Neutrophil (primary cell): ENCODE measurements around the gene RPL28.

Source experiments
- H3K27ac ChIP-seq: fragments of 200-600 bp; sonication (generic); 2 replicates; pipeline ENCODE4 v1.5.1; 2016; ENCODE audit warnings: mild to moderate bottlenecking, moderate library complexity
- H3K27me3 ChIP-seq: fragments of 200-600 bp; sonication (generic); 2 replicates; pipeline ENCODE4 v1.6.0; 2016; ENCODE audit warnings: mild to moderate bottlenecking
- H3K36me3 ChIP-seq: fragments of 200-600 bp; sonication (generic); 2 replicates; pipeline ENCODE4 v1.5.1; 2017
- H3K4me1 ChIP-seq, 2 experiments: fragments of 200-600 bp in 1 of 2; sonication (generic) in 1 of 2; 1 replicate in 1 of 2; 2 replicates in 1 of 2; pipeline versions ENCODE4 v1.5.1 to v1.6.1; 2013 to 2016; ENCODE audit warnings: low read depth in 1 of 2, low read length in 1 of 2, mild to moderate bottlenecking in 1 of 2, moderate library complexity in 1 of 2; ENCODE audit not compliant: control insufficient read depth in 1 of 2, insufficient read depth in 1 of 2
- H3K4me3 ChIP-seq, 2 experiments: fragments of 200-600 bp in 1 of 2; sonication (generic) in 1 of 2; 1 replicate in 1 of 2; 2 replicates in 1 of 2; pipeline ENCODE4 v1.5.1; 2013 to 2016; ENCODE audit warnings: low read depth in 1 of 2, low read length in 1 of 2, mild to moderate bottlenecking in 1 of 2, moderate library complexity in 1 of 2
- H3K9me3 ChIP-seq: fragments of 200-600 bp; sonication (generic); 2 replicates; pipeline ENCODE4 v1.5.1; 2016
- TF ChIP-seq, protein P1 (sequence below): fragments of 200-600 bp; sonication (generic); IDR thresholded peaks from 2 replicates; pipeline ENCODE4 v1.5.1; 2016; ENCODE audit warnings: antibody characterized with exemption

RPL28 gene

GRCh38 chr19:55365245-55365644, 20.5 kb upstream of the RPL28 start:
- H3K27ac ChIP-seq, result no peak overlapping the region
- TF ChIP-seq, protein P1, sequence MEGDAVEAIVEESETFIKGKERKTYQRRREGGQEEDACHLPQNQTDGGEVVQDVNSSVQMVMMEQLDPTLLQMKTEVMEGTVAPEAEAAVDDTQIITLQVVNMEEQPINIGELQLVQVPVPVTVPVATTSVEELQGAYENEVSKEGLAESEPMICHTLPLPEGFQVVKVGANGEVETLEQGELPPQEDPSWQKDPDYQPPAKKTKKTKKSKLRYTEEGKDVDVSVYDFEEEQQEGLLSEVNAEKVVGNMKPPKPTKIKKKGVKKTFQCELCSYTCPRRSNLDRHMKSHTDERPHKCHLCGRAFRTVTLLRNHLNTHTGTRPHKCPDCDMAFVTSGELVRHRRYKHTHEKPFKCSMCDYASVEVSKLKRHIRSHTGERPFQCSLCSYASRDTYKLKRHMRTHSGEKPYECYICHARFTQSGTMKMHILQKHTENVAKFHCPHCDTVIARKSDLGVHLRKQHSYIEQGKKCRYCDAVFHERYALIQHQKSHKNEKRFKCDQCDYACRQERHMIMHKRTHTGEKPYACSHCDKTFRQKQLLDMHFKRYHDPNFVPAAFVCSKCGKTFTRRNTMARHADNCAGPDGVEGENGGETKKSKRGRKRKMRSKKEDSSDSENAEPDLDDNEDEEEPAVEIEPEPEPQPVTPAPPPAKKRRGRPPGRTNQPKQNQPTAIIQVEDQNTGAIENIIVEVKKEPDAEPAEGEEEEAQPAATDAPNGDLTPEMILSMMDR, result no peak
- no peaks in the 10 kb centered on the region for H3K4me1 ChIP-seq
- peaks cover 54% of the 10 kb centered on the region for H3K27me3 ChIP-seq
- H3K36me3 ChIP-seq, result no peaks in the 10 kb centered on the region
- no peaks in the 10 kb centered on the region for H3K9me3 ChIP-seq
- no peak overlapping the region for H3K4me3 ChIP-seq

GRCh38 chr19:55365964-55366363, 19.8 kb upstream of the RPL28 start:
- TF ChIP-seq, protein P1, result no peak
- H3K27ac ChIP-seq, result no peak overlapping the region
- no peaks in the 10 kb centered on the region for H3K9me3 ChIP-seq
- H3K36me3 ChIP-seq, result no peaks in the 10 kb centered on the region
- H3K4me3 ChIP-seq, result no peak overlapping the region
- H3K27me3 ChIP-seq, result peaks cover 62% of the 10 kb centered on the region
- no peaks in the 10 kb centered on the region for H3K4me1 ChIP-seq

DNA sequence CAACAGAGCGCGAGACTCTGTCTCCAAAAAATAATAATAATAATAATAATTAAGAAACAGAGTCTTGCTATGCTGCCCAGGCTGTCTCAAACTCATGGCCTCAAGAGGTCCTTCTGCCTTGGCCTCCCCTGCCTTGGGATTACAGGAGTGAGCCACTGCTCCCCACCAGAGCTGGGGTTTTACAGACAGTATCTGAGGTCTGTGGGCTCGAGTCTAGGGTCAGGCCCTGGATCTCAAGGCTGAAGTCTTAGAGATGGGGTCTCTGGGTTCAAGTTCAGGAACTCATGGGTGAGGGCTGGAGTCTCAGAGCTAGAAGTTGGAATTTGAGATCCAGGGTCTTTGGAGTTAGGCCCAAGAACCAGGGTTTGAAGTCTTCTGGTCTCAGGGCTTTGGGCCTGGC, 18.9 kb upstream of the RPL28 start:
- Histone ChIP-seq H3K9me3 (no peaks in the 10 kb centered on the region), H3K4me3 (no peak overlapping the region), H3K27ac (no peak overlapping the region), H3K36me3 (no peaks in the 10 kb centered on the region), H3K4me1 (no peaks in the 10 kb centered on the region), H3K27me3 (peaks cover 70% of the 10 kb centered on the region)
- TF ChIP-seq, protein P1, result no peak

GRCh38 chr19:55368106-55368505, 17.6 kb upstream of the RPL28 start:
- peaks cover 83% of the 10 kb centered on the region for H3K27me3 ChIP-seq
- H3K4me3 ChIP-seq, result no peak overlapping the region
- H3K36me3 ChIP-seq, result no peaks in the 10 kb centered on the region
- no peaks in the 10 kb centered on the region for H3K9me3 ChIP-seq
- TF ChIP-seq, protein P1, result no peak
- no peak overlapping the region for H3K27ac ChIP-seq
- no peaks in the 10 kb centered on the region for H3K4me1 ChIP-seq

DNA sequence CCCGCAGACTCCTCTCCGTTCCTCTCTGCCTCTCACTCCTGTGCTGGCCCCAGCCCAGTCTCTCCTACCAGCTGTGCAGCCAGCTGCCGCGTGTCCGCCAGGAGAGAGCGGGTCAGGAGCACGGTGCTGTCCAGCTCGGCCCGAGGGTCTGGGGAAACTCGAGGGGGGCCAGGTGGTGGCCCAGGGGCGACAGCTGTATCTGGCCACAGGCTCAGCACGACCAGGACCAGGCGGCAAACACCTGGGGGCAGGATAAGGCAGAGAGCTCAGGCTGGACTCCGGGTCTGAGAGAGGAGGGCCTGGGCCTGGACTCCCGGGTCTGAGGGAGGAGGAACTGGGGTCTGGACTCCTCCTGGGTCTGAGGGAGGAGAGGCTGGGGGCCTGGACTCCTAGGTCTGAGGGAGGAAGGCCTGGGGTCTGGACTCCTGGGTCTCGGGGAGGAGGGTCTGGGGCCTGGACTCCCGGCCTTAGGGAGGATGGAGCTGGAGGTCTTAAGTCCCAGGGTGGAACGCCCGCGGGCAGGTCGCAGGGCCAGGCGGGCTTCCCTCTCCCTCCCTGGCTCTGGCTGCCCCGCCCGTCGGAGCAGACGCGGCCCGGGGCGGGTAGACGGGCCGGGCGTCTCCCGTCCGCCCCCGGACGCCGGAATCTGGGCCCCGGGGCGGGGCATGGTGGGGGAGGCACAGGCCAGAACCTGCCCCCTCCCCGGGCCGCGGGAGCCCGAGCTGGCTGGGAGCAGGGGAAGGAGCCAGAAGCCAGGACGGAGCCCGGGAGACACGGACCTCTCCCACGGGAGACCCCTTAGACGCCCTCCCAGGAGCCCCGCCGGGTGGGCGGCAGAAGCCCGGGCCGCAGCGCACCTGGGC, 16.8 kb upstream of the RPL28 start:
- Histone ChIP-seq H3K36me3 (no peaks in the 10 kb centered on the region), H3K4me1 (no peaks in the 10 kb centered on the region), H3K27me3 (peaks cover 91% of the 10 kb centered on the region), H3K9me3 (no peaks in the 10 kb centered on the region), H3K27ac (no peak overlapping the region), H3K4me3 (no peak overlapping the region)
- TF ChIP-seq, protein P1, result no peak
